ENCODE measurements around the gene TRAF7. TPM values are rescaled to one million over a fixed set of nuclear protein-coding genes. Genes with fewer than 3 reads are reported as not detected.

The TRAF7 gene
- polyA plus RNA-seq, 3 donors = 5.9 to 41.9 (median 6.7) TPM

DNA sequence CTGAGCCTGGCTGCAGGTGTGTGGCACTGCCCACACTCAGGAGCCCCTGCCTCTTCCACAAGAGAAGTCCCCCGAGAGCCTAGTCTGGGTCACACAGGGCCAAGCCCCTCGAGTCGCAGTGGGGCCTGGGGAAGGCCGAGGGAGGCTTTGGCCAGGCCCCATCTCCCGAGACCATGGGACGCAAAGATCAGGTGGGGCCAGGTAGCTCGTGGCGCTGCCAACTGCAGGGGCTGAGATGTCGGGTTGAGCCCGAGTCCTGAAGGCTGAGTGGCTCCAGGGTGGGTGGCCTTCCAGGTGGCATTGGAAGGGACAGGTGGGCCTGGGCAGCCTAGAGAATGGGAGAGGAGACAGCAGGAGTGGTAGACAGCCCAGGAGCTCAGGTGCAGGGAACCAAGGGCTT, 6.3 kb downstream of the TRAF7 start:
- intact Hi-C loops (cut with micrococcal nuclease) = no loop called here
- Histone ChIP-seq H4K20me1 (ENCODE audit: insufficient read depth, low read length) (peaks cover 83% of the 10 kb centered on the region), H3K27me3 (ENCODE audit: control insufficient read depth in 2 of 2, insufficient read depth in 2 of 2, low read length in 2 of 2) (no peaks in the 10 kb centered on the region), H3K4me3 (replicated peaks in 1 of 3; ENCODE audit: low read depth in 2 of 3, low read length in 3 of 3) (no peak overlapping the region), H2AFZ (ENCODE audit: insufficient read depth, low read depth, low read length, poor library complexity, severe bottlenecking) (no peak overlapping the region), H3K27ac (ENCODE audit: low read depth in 1 of 2, low read length in 2 of 2) (no peak overlapping the region), H3K79me2 (ENCODE audit: insufficient read depth, low read length) (peaks cover 78% of the 10 kb centered on the region), H3K36me3 (replicated peaks in 1 of 2; ENCODE audit: control insufficient read depth in 1 of 2, insufficient read depth in 2 of 2, low read length in 2 of 2) (peaks cover 17 to 21% of the 10 kb centered on the region in 2 donors), H3K9ac (ENCODE audit: insufficient read depth, low read length, poor library complexity, severe bottlenecking) (no peak overlapping the region), H3K4me1 (ENCODE audit: control insufficient read depth in 1 of 2, insufficient read depth in 2 of 2, low read length in 2 of 2) (peaks cover 5 to 13% of the 10 kb centered on the region in 2 donors), H3K9me3 (replicated peaks in 1 of 2; ENCODE audit: control insufficient read depth in 1 of 2, insufficient read depth in 1 of 2, low read length in 2 of 2) (peaks cover 0 to 7% of the 10 kb centered on the region in 2 donors), H3K4me2 (replicated peaks; ENCODE audit: extremely low read depth, low read length, poor library complexity, severe bottlenecking) (no peak overlapping the region)
- peak overlapping the region in 2 of 7 donors; percentile 62 to 71 for H3K27ac Mint-ChIP-seq
- no peak for DNase-seq
- H3K4me1 Mint-ChIP-seq = peaks cover 10% of the 10 kb centered on the region
- peaks cover 10 to 26% of the 10 kb centered on the region in 2 donors for H3K36me3 Mint-ChIP-seq
- 99% methylated on average over 10 of the region's 10 CpGs for WGBS (ENCODE audit: insufficient coverage)
- peaks cover 0 to 2% (median 0%) of the 10 kb centered on the region in 3 donors for H3K27me3 Mint-ChIP-seq (ENCODE audit: low read depth in 3 of 3)
- TF ChIP-seq CTCF (IDR thresholded peaks at IDR 0.05) = no peak
- H3K4me3 Mint-ChIP-seq = no peak overlapping the region
- H3K9me3 Mint-ChIP-seq = peaks cover 0 to 14% (median 4%) of the 10 kb centered on the region in 7 donors

- peaks cover 75% of the 10 kb centered on the region for H4K20me1 ChIP-seq (ENCODE audit: insufficient read depth, low read length)
- H2AFZ ChIP-seq (ENCODE audit: insufficient read depth, low read depth, low read length, poor library complexity, severe bottlenecking) = no peak overlapping the region
- H3K4me2 ChIP-seq (replicated peaks; ENCODE audit: extremely low read depth, low read length, poor library complexity, severe bottlenecking) = no peak overlapping the region
- no peak overlapping the region for H3K4me3 ChIP-seq (replicated peaks in 1 of 3; ENCODE audit: low read depth in 2 of 3, low read length in 3 of 3)
- Mint-ChIP-seq H3K36me3 (peaks cover 10 to 32% of the 10 kb centered on the region in 2 donors), H3K4me1 (peaks cover 3% of the 10 kb centered on the region), H3K27ac (no peak overlapping the region), H3K27me3 (ENCODE audit: low read depth in 3 of 3) (peaks cover 0 to 2% (median 0%) of the 10 kb centered on the region in 3 donors), H3K9me3 (peaks cover 0 to 14% (median 4%) of the 10 kb centered on the region in 7 donors), H3K4me3 (no peak overlapping the region)
- no peak overlapping the region for H3K9ac ChIP-seq (ENCODE audit: insufficient read depth, low read length, poor library complexity, severe bottlenecking)
- TF ChIP-seq CTCF (IDR thresholded peaks at IDR 0.05) = no peak
- H3K9me3 ChIP-seq (replicated peaks in 1 of 2; ENCODE audit: control insufficient read depth in 1 of 2, insufficient read depth in 1 of 2, low read length in 2 of 2) = peaks cover 0 to 7% of the 10 kb centered on the region in 2 donors
- H3K79me2 ChIP-seq (ENCODE audit: insufficient read depth, low read length) = peaks cover 70% of the 10 kb centered on the region
- no peak for DNase-seq
- H3K36me3 ChIP-seq (replicated peaks in 1 of 2; ENCODE audit: control insufficient read depth in 1 of 2, insufficient read depth in 2 of 2, low read length in 2 of 2) = peaks cover 25 to 29% of the 10 kb centered on the region in 2 donors
- H3K4me1 ChIP-seq (ENCODE audit: control insufficient read depth in 1 of 2, insufficient read depth in 2 of 2, low read length in 2 of 2) = peaks cover 0 to 5% of the 10 kb centered on the region in 2 donors
- intact Hi-C loops (cut with micrococcal nuclease) = no loop called here
- H3K27ac ChIP-seq (ENCODE audit: low read depth in 1 of 2, low read length in 2 of 2) = no peak overlapping the region
- H3K27me3 ChIP-seq (ENCODE audit: control insufficient read depth in 2 of 2, insufficient read depth in 2 of 2, low read length in 2 of 2) = no peaks in the 10 kb centered on the region
- 100% methylated on average over 9 of the region's 13 CpGs for WGBS (ENCODE audit: insufficient coverage)
Observed at GRCh38 chr16:2162676-2163118, 7.1 kb downstream of the TRAF7 start.

Data from CD14-positive monocyte (primary cell).